ENCODE measurements around the gene BEAN1.
A peak's percentile ranks its signal among the peaks of the same experiment; 100 is the strongest.
"Not testable (repeated sequence)": the region's sequence is repeated elsewhere in the genome, so short reads cannot be mapped to it uniquely, and the experiment has no call there.

The BEAN1 gene

GRCh38 chr16:66486773-66487579, 59.9 kb downstream of the BEAN1 start:
- peak; percentile 32 to 47 for DNase-seq

GRCh38 chr16:66487580-66488275, 60.6 kb downstream of the BEAN1 start:
- DNase-seq, result peak; percentile 36 to 38

DNA sequence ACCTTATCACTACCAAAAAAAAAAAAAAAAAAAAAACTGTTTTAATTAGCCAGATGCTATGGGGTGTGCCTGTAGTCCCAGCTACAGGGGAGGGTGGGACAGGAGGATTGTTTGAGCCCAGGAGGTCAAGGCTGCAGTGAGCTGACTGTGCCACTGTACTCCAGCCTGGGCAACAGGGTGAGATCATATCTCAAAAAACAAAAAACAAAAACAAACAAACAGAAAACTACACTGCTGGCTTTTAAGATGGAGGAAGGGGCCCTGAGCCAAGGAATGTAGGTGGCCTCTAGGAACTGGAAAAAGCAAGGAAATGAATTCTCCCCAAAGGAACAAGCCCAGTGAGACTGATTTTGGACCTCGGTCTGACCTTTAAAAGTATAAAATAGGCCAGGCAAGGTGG, 61.4 kb downstream of the BEAN1 start:
- DNase-seq, result no peak

- no peak for DNase-seq
Measured at GRCh38 chr16:66489385-66489784, 62.3 kb downstream of the BEAN1 start.

DNA sequence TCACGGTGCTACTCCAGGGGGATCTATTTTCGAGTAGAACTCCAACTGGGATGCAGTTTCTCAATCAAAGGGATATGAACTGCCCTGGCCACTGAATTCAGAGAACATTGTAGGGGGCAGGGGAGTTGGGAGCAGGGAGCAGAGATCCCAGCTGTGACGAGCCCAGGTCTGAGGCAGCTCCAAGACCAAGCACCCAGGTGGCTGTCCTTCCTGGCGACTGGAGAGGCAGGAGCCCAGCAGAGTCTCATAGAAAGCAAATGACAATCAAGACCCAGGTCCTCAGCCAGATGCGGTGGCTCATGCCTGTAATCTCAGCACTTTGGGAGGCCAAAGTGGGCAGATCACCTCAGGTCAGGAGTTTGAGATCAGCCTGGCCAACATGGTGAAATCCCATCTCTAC, 62.7 kb downstream of the BEAN1 start:
- DNase-seq, result no peak

DNA sequence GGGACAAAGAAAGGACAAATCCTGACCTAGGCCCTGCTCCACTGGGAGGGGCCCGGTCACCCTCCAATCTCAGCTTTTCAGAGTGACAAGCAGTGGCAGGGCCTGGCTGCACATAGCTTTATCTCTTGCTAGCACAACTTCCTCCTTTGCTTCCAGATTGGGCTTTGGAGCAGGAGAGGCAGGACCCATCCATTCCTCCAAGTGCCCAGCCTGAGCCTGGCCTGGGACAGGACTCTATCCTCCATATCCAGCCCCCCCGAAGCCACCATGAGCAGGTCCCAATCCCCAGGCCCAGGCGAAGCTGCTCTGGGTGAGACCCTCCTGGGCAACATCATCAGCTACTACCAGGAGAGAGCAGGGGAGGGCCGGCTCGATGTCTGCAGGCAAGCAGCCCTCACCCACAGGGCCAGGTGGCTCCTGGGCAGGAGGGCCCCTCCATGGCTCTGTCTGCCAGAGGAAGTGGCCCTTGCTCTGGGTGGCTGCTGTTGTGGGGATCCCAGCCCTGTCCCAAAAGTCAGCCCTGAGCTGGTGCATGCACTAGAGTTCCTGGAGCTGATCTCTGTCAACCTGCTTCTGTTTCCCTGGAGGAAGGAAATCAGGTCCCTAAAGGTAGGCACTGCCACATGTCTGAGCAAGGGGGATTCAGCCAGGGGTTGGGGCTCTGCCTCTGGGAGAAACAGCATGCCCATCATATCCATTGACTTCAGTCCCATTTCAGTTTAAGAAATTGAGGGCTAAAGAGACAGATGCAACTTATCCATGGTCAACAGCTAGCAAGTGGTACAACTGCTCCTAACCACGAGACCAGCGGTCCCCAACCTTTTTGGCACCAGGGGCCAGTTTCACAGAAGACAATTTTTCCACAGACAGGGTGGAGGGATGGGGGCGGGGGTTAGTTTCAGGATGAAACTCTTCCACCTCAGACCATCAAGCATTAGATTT, 64.0 kb downstream of the BEAN1 start:
- peak; percentile 33 to 38 for DNase-seq

GRCh38 chr16:66491716-66492064, 64.6 kb downstream of the BEAN1 start:
- no peak for DNase-seq

DNA sequence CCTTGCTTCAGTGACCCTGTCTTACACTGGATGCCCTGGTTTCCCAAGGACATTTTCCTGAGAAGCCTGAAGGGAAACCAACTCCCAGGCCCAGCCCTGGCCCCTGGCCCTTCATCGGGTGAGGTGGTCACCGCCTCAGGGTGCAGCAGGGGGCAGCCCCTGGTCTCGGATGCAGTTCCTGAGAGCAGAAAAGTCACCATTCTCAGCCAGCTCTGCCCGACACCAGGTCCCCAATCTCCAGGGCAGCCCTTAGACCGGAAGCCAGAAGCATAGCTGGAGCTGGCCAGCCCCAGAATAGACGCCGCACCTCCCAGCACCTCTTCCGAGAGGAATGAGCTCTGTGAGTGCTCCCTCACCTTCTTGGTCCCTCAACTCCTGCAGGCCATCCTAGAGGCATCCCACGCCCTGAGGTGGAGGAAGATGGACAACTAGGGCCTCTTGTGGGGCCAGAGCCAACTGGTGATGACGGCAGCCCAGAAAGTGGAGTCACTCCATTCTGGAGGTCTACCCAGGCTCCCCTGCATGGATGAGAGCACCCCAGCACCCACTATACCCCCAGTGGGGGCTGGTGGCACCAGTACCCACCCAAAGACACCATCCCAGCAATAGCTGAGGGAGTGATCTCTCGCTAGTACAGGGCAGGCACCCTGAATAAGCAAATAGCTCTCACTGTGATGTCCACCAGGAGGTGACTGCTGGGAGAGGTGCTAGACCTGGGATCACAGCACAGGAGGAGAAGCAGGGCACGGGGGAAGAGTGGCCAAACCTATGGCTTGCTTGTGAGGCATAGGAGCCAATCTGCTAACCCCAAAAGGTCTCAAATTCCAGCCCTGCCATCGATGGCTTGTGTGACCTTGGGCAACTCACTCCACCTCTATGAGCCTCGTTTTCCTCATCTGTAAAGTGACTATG, 66.7 kb downstream of the BEAN1 start:
- no peak for DNase-seq

DNA sequence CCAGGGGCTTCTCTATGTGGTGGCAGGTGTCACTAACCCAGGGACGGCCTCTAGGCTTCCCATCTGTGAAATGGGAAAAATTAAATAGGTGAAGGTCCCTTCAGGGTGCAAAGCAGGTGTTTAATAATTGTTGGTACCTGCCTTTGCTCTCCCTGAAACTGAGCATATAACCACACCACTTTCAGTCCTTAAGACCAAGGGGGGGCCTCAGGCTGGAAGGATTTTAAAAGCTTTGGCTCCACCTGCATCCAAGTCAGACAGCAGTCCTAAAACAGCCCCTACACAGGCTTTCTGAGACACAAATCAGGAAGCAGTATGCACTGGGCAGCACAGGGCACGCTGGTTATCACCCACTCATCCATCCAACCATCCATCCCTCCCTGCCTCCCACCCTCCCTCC, 67.8 kb downstream of the BEAN1 start:
- no peak for DNase-seq

DNA sequence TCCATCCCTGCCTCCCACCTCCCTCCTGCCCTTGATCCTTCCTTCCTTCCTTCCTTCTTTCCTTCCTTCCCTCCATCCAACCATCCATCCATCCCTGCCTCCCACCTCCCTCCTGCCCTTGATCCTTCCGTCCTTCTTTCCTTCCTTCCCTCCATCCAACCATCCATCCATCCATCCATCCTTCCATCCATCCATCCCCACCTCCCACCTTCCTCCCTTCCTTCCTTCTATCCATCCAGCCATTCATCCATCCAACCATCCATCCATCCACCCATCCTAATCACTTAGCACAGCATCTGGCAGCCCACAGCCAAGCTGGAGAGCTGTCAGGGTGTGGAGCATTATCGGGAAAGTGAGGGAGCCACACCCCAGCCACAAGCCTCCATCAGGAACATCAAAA, 68.3 kb downstream of the BEAN1 start:
- DNase-seq, result no peak

GRCh38 chr16:66496226-66496625, 69.1 kb downstream of the BEAN1 start:
- DNase-seq, result not testable (repeated sequence)

DNA sequence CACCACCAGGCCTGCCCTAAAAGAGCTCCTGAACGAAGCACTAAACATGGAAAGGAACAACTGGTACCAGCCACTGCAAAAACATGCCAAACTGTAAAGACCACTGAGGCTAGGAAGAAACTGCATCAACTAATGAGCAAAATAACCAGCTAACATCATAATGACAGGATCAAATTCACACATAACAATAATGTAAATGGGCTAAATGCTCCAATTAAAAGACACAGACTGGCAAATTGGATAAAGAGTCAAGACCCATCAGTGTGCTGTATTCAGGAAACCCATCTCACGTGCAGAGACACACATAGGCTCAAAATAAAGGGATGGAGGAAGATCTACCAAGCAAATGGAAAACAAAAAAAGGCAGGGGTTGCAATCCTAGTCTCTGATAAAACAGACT, 70.8 kb downstream of the BEAN1 start:
- DNase-seq, result not testable (repeated sequence)

- DNase-seq, result not testable (repeated sequence)
Measured at GRCh38 chr16:66501563-66501962, 74.5 kb downstream of the BEAN1 start.

- no peak for DNase-seq
Measured at GRCh38 chr16:66502020-66502913, 75.2 kb downstream of the BEAN1 start.

DNA sequence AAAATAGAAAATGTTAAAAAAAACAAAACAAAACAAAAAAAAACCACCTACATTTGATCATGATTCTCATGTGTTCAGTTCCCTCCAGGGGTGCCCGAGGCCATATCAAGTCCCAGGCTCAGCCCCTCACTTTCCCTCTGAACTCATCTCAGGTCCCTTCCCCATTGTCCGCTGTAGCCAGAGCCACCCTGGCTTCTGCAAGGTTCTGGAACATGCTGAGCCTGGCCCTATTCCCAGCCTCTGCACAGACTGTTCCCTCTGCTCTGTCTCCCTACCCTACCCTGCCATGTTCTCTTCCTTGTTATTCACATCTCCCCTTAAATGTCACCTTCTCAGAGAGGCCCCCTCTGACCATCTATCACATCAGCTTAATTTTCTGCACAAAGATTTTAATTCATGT, 75.9 kb downstream of the BEAN1 start:
- no peak for DNase-seq

GRCh38 chr16:66503612-66504011, 76.5 kb downstream of the BEAN1 start:
- DNase-seq, result no peak

GRCh38 chr16:66507731-66508239, 80.7 kb downstream of the BEAN1 start:
- DNase-seq, result no peak

GRCh38 chr16:66508248-66508913, 81.3 kb downstream of the BEAN1 start:
- no peak for DNase-seq

DNA sequence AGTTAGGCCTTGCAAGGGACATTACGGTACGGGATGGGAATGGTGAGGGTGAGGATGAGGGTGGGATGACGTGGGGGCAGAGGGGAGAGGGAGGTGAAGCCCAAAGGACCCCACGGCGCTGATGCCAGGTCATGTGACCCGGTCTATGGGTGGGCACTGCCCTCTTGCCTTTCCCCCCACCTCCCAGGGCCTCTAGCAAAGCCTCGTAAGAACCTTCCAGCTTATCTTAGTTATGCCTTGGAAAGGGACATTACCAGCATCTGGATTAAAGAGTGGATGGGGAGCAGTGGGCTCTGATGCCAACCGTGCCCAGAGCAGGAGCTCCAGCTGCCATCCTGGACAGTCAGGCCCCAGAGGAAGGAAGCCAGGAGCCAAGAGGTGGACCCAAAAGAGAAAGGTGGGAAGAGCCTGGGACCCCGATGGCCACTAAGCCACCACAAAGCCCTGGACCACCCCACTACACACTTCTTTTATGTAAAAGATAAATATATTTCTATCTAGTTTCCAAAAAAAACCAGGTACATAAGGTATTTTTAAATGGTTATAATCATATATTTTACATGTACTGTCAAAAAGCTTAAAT, 81.9 kb downstream of the BEAN1 start:
- no peak for DNase-seq

GRCh38 chr16:66509576-66509975, 82.5 kb downstream of the BEAN1 start:
- DNase-seq, result no peak

Data from Kasumi-1 (cell line).